DND-41 (cell line): ENCODE data around the gene MAPK1.

Experiments used
- ATAC-seq: fragments of 200-7000 bp; cut with Tn5 transposase; 3 replicates; pipeline ENCODE4 v1.9.1; 2021; ENCODE audit warnings: low read depth; ENCODE audit not compliant: insufficient read depth
- DNase-seq: peaks from one replicate; pipeline ENCODE4 v3.0.0-alpha.2; 2020
- H2AFZ ChIP-seq: 2 replicates; pipeline ENCODE4 v1.6.0; 2012; ENCODE audit warnings: low read depth, low read length
- H3K27ac ChIP-seq: 2 replicates; pipeline ENCODE4 v1.5.1; 2012; ENCODE audit warnings: low read length, inconsistent platforms
- H3K27me3 ChIP-seq: fragments of 200-600 bp; sonication (generic); 2 replicates; pipeline ENCODE4 v1.6.0; 2012; ENCODE audit warnings: low read length, mild to moderate bottlenecking, inconsistent platforms; ENCODE audit not compliant: insufficient read depth, poor library complexity
- H3K36me3 ChIP-seq: 2 replicates; pipeline ENCODE4 v1.5.1; 2012; ENCODE audit warnings: low read length, inconsistent platforms; ENCODE audit not compliant: insufficient read depth
- H3K4me1 ChIP-seq: 2 replicates; pipeline ENCODE4 v1.5.1; 2012; ENCODE audit warnings: mild to moderate bottlenecking, low read length; ENCODE audit not compliant: insufficient read depth
- H3K4me2 ChIP-seq: 2 replicates; pipeline ENCODE4 v1.6.0; 2012; ENCODE audit warnings: mild to moderate bottlenecking, moderate library complexity, low read length, inconsistent platforms; ENCODE audit not compliant: insufficient read depth
- H3K4me3 ChIP-seq, 2 experiments: fragments of 200-600 bp in 1 of 2; shearing (Covaris generic) in 1 of 2; 2 replicates each; pipeline ENCODE4 v1.5.1; 2012 to 2016; ENCODE audit warnings: inconsistent platforms in 2 of 2, low read length in 2 of 2, mild to moderate bottlenecking in 2 of 2, low read depth in 1 of 2, moderate library complexity in 1 of 2
- H3K79me2 ChIP-seq: 2 replicates; pipeline ENCODE4 v1.6.0; 2012; ENCODE audit warnings: low read length, inconsistent platforms; ENCODE audit not compliant: insufficient read depth
- H3K9ac ChIP-seq: 2 replicates; pipeline ENCODE4 v1.6.0; 2012; ENCODE audit warnings: low read depth, mild to moderate bottlenecking, inconsistent platforms, low read length, moderate library complexity
- H3K9me3 ChIP-seq: 2 replicates; pipeline ENCODE4 v1.5.1; 2012; ENCODE audit warnings: low read length, moderate library complexity, mild to moderate bottlenecking, inconsistent platforms; ENCODE audit not compliant: insufficient read depth, severe bottlenecking
- H4K20me1 ChIP-seq: 2 replicates; pipeline ENCODE4 v1.6.0; 2012; ENCODE audit warnings: low read length; ENCODE audit not compliant: insufficient read depth
- CTCF ChIP-seq: IDR thresholded peaks from 2 replicates; pipeline ENCODE4 v1.5.1; 2012; ENCODE audit warnings: borderline replicate concordance, low read length, moderate library complexity, mild to moderate bottlenecking; ENCODE audit not compliant: poor library complexity, severe bottlenecking; ENCODE audit errors: extremely low read depth
- EZH2 ChIP-seq: IDR thresholded peaks from 3 replicates; pipeline ENCODE4 v1.6.1; 2012; ENCODE audit warnings: borderline replicate concordance, low read depth, mild to moderate bottlenecking, moderate library complexity, low read length, inconsistent platforms; ENCODE audit not compliant: severe bottlenecking

The MAPK1 gene

DNA sequence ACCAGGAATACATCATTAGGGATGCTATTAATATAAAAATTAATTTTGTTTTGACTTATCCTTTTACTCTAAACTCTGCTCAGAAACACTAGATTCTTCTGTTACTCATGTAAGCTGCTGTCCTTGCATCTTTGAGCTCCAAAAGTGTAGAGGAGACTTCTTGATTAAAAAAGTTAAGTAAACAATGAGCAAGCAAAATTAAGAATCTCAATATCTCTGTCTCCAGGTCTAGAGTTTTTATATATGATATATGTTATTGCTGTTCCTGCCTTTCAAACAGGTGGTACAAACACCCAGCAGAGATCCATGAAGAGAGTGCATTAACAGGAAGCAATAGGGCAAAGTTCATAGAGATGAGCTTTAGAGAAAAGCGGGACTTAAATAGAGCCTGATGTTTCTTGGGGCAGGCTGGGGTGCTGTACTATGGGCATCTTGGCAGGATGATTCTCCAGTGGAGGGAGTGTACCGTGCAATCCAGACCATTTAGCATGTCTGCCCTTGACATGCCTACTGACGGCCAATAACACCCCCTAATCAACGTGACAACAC is 6.9 kb downstream of the MAPK1 start:
- no peaks in the 10 kb centered on the region for H3K9me3 ChIP-seq
- H3K79me2 ChIP-seq = peaks cover 100% of the 10 kb centered on the region
- ATAC-seq (no peak), DNase-seq (no peak)
- peak overlapping the region; percentile 26; the same call in 1 of the 2 replicates for H3K4me2 ChIP-seq
- peaks cover 15% of the 10 kb centered on the region for H3K36me3 ChIP-seq
- no peak overlapping the region for H3K27ac ChIP-seq
- TF ChIP-seq EZH2 (no peak), CTCF (no peak)
- no peaks in the 10 kb centered on the region for H3K27me3 ChIP-seq
- H2AFZ ChIP-seq = no peak overlapping the region
- H3K4me1 ChIP-seq = peaks cover 73% of the 10 kb centered on the region
- H4K20me1 ChIP-seq = peaks cover 94% of the 10 kb centered on the region
- no peak overlapping the region for H3K9ac ChIP-seq
- no peak overlapping the region for H3K4me3 ChIP-seq

DNA sequence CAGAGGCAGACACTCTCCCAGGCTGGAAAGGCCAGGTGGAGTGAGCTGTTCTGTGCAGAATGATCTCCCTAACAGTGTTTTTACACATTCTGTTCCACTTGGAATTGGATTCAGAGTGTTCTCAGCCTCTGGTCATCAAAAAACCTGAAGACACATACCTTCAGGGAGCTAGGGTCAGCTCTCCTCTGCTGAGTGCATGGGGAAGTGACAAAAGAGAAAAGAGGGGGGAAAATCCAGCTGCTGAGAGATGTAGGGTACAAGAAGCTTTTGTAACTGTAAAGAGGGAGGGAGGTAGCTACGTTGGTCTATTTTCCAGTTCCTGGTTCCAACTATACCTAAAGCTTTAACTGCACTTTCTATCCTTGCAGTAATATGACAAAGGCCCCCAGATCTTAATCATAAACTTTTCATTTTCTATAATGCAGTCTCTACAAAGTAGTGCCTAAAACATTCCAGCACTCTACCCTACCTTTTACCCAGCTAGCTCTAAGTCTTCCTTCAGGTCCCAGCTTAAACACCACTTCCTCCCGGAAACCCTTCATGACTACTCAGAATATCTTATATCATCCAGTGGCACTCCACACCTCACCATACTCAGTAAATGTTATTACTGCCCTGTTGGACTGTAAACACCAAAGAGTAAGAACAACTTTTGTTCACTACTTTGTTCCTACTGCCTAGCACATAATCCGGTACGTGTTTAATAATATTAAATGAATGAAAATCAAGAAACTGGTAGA is 9.2 kb downstream of the MAPK1 start:
- no peak overlapping the region for H2AFZ ChIP-seq
- H3K4me1 ChIP-seq = peaks cover 51% of the 10 kb centered on the region
- no peaks in the 10 kb centered on the region for H3K27me3 ChIP-seq
- H3K4me3 ChIP-seq = no peak overlapping the region
- no peaks in the 10 kb centered on the region for H3K9me3 ChIP-seq
- ATAC-seq (peak; percentile 53), DNase-seq (no peak)
- no peak overlapping the region for H3K27ac ChIP-seq
- H3K4me2 ChIP-seq = 0 out of 2 replicates have a peak overlapping the region, but pooled peaks have one; percentile 10
- peaks cover 92% of the 10 kb centered on the region for H4K20me1 ChIP-seq
- no peak for TF ChIP-seq CTCF
- no peak for TF ChIP-seq EZH2
- peaks cover 100% of the 10 kb centered on the region for H3K79me2 ChIP-seq
- H3K9ac ChIP-seq = no peak overlapping the region
- peaks cover 13% of the 10 kb centered on the region for H3K36me3 ChIP-seq

- Histone ChIP-seq H3K4me2 (no peak overlapping the region), H2AFZ (no peak overlapping the region), H3K4me3 (no peak overlapping the region), H3K4me1 (peaks cover 45% of the 10 kb centered on the region), H3K9me3 (no peaks in the 10 kb centered on the region), H4K20me1 (peaks cover 94% of the 10 kb centered on the region), H3K27me3 (no peaks in the 10 kb centered on the region), H3K79me2 (peaks cover 100% of the 10 kb centered on the region), H3K27ac (no peak overlapping the region), H3K9ac (no peak overlapping the region), H3K36me3 (peaks cover 17% of the 10 kb centered on the region)
- TF ChIP-seq CTCF (no peak), EZH2 (no peak)
- no peak for DNase-seq
- no peak for ATAC-seq
Measured at GRCh38 chr22:21857481-21857914, 9.9 kb downstream of the MAPK1 start.
